CD4-positive, alpha-beta T cell treated with Interleukin-10 for 1 hour (primary cell): ENCODE results near the gene MXI1.

Experiments
- DNase-seq: peaks from one replicate; pipeline ENCODE4 v3.0.0-alpha.2; 2020

The MXI1 gene

DNA sequence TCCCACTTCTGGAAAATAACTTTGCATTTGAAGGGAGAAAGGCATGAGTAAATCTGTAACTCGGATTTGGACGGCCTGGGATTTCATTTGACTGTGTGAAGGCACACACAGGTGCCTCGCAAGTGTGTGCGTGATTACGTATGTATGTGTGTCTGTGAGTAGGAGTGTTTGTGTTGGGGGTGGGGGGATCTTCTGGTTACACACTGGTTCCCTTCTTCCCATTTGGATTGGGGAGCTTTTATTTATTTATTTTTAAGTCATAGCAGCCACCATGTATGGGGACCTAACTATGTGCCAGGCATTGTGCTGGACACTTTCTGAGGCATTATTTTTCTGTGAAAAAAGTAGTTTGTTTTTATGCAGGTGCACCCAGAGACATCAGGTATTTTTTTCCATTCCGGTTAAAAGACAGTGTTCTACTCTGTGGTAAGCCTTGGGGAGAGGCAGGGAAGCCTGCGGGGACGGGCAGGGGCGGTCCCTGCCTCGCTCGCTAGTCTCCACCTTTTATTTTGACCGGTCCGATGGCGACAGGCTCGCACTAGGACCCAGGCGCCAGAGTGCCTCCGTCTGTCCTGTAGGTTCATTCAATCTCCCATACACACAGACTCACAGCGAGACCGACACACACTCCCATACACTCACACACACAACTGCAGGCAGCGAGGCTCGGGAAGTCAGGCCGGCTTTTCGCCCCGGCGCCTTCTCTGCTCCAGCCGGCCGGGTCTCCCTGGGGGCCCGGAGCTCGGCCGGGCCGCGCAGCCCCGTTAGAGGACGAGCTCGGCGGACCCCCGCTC, at the start of gene MXI1:
TSS of gene MXI1 (plus strand) at position 595 of the 794 bp plus-strand sequence. CDS start 204 bp downstream, outside the sequence.
- peak; percentile 56 for DNase-seq

DNA sequence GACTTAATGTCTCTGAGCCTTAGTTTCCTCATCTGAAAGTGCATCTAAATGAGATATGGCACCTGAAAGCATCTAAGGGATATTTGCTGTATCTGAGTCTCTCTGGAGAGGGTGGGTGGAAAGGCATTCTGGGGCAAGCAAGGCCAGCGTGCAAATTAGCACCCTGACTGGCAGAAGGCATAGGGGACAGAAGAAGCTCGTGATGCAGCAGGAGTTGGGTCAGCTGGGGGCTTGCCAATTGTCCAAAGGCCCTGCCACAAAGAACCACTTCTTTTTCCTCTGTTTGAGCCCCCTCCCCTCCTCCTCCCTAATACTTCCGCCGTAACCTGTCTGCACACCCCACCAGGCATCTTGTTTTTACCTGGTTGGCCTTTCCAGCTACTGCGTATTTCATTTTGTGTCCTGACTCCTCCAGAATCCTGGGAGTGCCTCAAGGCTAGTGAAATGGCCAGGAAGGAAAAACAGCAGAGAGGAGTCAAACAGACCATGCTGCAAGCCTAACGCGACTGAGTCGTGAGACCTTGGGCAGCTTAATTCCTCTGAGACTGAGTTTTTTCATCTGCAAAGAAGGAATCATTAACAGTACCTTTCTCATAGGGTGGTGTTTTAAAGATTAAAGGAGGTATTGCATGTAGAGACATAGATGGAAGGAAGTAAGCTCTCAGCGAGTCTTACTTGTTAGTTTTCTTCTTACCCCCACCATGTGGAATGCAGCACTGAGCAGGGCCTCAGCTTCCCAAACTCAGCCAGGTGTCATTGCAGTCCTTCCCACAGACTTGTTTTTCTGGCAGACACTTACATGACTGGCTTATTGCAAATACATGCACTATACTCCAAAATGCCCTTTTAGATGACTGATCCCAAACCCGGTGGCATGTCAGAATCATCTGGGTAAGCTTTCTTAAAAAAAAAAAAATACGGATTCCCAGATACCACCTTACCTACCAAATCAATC, 49.1 kb upstream of the MXI1 start:
- DNase-seq = no peak

DNA sequence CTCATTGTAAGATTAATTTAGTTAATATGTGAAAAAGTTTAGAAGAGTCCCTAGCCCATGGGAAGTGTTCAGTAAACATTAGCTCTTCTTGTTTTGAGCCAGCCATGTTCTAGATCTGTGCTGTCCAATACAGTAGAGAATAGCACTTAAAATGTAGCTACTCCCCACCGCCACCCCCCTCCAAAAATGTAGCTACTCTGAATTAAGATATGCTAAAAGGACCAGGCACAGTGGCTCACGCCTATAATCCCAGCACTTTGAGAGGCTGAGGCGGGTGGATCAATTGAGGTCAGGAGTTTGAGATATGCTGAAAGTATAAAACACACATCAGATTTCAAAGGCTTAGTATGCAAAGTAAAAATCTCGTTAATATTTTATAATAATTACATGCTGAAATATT, 47.3 kb upstream of the MXI1 start:
- no peak for DNase-seq

DNA sequence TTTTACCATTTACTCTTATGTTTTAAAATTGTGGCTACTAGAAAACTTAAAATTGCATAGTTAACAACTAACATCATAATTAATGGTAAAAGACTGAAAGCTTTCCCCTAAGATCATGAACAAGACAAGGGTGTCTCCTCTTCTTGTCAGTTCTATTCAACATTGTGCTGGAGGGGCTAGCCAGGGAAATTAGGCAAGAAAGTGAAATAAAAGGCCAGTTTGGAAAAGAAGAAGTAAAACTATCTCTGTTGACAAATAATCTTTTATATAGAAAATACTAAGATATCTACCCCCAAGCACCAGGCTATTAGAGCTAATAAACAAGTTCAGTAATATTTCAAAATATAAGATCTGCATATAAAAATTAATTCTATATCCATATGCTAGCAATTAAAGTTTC, 46.9 kb upstream of the MXI1 start:
- no peak for DNase-seq

DNA sequence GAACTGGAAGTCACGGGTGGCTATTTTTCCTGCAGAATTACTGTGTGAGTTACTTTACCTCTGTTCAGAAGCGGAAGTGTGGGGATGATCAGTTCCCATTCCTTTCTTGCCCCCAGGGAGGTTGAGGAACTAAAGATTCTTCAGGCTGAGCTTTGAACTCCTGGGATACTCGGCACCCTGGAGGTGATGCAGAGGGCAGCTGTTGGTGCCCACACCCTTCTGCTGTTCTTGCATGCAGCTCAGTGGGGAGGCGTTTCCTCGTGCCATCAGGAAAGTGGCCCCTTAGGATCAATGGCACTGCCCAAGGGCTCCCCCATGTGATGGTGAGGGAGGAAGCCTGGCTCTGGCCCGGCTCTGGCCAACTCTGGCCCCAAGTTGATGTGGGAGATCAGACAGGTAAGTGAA, 44.7 kb upstream of the MXI1 start:
- no peak for DNase-seq

DNA sequence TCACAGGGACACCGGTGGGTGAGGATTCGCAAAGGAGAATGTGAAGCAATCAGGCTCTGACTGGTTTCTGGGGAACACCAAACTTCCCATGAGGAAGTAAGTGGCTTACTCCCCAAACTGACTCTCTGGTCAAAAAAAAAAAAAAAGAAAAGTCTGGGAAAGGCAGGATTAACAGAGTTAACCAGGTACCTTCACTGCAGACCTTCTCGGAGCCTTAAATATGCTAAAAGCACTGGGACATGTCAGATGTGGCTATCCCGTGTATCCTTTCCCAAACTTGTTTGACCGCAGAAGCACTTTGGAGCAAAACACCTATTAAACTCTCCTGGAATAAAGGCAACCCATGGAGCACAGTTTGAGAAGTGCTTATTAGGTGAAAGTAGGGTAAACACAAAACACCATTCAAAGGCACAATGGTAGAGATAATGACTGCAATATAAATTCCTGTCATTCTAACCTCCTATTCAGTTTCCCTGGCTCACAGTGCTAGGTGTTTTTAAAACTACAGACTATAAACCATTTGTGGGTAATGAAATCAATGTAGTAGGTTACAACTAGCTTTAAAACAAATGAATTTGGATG, 44.1 kb upstream of the MXI1 start:
- DNase-seq = no peak

DNA sequence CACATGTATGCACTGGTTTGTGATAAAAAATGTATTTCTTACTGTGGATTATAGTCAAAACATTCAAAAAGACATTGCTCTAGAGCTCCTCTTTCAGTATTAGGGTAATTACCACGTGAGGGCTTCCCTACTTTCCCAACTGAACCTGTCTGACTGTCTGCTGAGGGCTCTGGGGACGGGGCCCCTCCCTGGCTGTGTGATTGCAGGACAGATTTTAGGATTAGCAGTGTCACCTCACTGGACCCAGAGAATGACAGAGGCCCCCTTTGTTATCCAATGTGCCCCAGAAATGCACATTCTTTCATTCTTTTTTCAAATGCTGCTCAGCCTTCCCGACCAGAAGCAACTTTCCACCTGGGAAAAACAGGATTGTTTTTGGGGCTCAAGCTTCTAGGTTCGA, 43.6 kb upstream of the MXI1 start:
- DNase-seq = no peak

DNA sequence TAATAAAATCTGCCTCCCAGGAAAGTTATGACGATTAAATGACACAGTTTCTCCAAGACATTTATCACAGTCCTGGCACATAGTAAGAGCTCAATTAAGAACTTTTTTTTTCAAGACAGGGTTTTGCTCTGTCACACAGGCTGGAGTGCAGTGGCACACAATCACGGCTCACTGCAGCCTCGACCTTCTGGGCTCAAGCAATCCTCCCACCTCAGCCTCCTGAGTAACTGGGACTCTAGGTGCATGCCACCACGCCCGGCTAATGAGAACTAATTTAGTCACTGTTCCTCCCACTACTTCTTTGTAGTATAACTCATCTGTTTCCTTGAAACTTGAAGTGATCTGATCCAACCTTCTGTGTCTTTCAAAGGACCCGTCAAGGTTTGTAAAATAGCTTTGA, 42.2 kb upstream of the MXI1 start:
- no peak for DNase-seq

DNA sequence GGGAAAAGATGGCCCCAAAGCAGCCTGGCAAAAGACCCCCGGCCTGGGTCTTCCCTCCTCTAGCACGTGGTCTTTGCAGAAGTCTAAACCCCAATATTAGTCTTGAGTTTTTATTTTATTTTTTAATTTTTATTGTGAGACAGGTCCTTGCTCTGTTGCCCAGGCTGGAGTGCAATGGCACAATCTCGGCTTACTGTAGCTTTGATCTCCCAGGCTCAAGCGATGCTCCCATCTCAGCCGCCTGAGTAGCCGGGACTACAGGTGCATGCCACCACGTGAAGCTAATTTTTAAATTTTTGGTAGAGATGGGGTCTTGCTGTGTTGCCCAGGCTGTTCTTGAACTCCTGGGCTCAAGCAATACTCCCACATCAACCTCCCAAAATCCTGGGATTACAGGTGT, 40.3 kb upstream of the MXI1 start:
- no peak for DNase-seq

DNA sequence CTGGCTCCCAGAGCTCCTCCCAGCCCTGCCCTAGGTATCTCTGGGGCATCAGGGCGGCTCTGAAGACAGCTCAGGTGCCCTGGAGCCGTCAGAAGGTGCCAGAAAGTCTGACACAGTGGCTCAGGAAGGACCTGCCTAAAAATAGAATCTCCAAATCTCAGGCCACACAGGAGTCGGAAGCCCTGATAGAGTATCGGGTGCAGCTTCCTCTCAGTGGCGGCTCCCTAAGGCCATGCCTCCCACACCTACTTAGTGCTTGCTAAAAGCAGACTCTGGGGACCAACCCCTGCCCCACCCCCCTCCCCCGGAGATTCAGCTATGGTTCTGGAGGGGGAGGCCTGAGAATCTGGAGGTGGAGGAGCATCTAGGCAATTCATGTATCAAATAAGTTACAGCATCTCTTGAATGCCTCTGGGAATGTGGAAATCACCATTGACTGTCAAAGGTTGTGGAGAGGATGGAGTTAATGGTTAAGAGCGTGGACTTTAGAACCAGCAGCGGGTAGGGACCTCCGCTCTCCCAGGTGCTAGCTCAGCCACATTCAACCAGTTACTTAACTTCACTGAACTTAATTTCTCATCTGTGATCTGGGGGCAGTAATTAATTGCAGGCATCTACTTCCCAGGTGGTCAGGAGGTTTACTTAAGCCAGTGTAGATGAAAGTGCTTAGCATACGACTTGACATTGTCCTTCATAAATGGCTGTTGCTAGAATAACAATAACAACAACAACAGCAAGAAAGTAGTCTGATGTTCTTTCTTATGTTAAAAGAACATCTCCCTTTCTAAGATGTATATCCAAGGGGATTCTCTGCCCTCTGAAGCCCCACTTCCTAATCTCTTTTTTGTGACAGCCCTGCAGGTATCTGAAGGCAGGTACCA, 38.6 kb upstream of the MXI1 start:
- no peak for DNase-seq

DNA sequence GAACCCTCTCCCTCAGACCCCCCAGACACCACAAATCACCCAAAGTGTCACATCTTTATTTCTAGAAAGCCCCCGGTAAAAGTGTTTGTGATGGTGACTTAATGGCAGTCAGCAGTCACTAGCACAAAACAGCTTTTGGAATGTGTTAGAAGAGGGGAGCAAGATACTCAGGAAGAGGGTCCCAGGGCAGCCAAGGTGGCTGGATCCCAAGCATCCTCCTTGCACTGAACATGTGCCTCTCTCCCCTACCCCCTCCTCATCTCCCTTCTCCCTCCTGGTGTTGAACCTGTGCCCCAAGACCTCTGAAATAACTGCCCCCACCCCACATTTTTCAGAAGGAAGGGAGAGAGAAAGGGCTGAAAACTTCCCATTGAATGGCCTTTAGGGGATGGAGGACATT, 37.8 kb upstream of the MXI1 start:
- DNase-seq = no peak

DNA sequence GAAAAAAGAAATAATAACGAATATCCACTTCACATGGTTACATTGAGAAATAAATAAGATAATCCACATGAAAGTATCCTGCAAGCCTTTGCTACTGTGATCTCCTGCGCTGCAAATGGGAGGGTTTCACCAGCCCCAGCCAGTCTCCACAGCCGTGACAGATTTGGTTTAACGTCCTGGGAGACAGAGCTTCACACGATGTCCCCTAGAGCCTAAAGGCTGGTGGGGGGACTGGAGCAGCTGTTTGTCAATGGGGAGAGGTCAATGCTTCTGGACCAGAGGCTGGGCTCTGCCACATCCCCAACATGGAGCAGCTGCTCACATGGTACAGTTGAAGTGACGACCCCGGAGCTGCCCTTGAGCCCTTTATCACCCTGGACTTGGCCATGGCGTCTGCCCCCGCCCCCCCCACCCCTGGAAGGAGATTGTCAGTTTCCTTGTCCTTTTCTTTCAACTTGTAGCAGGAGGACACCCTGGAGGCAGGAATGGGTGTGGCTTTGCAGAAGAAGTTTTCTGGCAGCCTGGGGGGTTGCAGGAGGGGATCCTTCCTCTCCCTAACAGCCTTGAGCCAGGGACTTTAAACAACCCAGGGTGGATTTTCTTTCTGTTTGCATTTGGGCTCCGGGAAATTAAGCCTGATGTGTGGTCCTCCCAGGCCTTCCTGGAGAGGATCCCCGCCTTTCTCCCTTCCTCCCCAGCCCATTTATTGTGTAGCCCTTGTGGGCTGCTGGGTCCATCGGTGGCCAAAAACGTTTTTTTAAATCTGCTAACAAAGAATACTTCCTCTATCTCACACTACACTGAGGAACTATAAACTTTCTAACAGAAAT, 37.0 kb upstream of the MXI1 start:
- no peak for DNase-seq

DNA sequence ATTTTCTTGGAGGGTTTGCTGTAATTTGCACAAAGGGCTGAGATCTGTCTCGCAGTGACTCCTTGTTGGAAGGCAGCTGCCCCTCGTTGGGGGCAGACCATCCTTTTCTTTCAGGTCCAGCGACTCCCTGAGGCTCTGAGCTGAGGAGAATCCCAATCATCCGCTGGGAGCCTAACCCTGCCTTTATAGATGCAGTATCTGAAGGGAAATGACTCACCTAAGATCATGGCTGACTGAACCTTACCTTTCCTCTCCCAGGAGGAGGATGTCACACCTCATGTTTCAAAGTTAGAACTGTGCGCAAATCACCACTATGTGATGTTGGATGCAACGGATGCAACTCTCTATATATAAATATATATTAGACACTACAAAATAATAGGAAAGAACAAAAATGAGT, 36.4 kb upstream of the MXI1 start:
- no peak for DNase-seq

DNA sequence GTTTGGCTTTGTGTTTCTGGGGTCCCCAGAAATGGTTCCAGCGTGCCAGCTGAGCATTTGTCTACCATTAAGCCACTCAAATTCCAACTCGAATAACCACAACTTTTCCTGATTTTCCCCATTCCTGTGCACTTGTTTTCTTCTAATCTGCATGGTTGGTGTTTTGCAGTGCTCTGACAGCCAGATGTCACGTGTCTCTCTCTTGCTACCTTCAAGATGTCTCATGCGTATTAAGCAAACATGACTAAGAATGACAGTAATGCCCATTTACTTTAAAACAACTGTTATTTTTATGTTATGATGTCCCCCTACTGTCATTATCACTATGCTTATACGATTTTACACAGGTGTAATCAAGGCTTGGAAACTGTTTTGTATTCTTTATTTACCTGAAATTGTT, 35.2 kb upstream of the MXI1 start:
- no peak for DNase-seq

DNA sequence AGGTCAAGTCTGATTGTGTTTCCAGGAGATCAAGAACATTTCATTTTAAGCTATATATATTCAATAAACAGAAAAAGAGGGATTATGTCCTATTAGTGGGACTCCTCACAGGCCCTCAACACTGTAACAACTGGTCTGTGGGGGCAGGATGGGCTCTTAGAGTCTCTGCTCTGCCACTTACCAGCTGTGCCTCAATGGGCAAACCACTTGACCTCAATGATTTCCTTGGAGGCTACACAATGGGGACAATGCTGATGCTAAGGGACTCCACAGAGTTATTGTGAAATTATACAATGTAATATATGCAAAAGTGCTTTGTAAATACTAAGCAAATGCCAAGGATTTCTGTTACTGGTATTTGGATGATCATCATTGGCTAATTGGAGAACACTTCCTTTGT, 33.2 kb upstream of the MXI1 start:
- DNase-seq = no peak

DNA sequence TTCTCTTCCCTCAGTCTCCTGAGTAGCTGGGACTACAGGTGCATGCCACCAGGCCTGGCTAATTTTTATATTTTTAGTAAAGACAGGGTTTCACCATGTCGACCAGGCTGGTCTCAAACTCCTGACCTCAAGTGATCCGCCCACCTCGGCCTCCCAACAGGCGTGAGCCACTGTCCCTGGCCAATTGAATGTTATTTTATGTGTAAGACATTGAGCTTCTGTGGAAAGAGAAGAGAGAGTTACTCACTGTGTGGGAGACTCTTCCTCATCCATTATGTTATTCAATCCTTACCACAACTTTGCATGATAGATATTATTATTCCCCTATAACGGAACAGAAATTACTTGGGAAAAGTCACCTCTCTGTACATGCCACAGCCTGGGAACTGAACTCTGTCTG, 32.6 kb upstream of the MXI1 start:
- DNase-seq = no peak

DNA sequence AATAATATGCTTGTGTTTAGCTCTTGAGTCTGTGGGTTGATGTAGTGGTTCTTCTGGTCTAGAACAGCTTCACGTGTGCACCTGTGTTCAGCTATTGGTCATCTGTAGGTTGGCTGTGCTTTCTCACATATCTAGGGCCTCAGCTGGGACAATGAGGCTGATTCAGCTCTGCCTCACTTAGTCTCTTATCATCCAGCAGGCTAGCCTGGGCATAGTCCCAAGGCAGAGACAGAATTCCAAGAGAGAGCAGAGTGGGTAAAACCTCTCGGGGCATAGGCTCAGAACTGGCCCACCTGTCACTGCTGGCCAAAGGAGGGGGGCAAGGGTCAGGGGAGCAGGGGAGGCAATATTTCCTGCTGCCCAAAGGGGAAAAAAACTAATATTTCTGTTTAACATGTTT, 32.0 kb upstream of the MXI1 start:
- DNase-seq = no peak

DNA sequence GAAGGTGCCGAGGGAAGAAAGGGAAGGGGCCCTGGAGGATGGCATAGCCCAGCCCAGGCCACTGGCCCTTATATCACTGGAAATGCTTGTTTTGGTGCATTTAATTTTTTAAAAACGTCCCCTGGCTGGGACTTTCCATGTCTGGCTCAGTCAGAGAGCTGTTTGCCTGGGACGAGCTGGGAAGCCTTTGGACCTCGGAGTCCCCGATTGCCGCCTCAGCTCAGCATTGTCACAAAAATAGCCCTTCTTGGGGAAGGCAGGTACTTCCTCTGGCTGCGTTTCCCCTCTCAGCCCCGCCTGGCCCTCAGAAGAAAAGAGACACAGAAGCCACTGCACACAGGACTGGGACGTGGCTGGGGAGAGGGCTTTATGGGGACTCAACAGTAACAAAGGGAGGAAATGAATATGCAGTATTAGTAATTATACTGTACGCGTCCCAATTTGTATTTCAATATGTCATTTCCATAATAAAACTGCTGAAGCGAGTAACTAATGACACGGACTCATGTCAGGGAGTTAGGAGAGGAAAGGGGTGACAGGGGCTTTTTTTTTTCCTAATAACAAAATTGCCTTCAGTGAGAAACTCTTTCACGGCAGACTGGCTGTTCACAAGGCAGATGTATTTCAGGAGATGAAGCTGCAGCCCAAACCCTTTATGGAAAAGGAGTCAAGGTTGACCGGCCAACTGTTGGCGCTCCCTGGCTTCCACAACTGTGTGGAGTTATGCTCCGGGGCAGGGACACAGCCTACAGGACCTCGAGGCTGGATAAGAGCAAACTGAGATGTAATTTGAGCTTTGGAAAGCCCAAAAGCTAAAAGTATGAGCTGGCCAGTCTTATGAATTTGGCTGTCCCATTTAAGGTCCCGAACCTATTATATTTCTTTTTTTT, 31.0 kb upstream of the MXI1 start:
- DNase-seq = no peak

DNA sequence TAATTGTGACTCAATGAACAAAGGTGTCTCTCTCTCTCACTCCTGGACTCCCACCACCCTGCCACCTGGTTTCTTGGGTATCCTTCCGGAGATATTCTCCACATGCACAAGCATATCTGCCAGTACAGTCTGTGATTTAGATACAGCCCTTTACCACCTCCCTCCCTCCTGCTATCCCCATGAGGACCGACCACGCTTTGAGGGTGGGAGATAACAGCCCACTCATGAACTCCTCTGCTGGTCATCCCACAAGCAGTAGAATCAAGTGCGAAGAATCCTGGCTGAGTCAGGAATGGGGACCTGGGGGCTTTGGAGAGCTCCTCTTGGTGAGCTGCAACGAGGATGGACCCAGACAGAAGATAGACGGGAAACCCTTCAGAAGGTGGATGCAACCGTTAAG, 28.2 kb upstream of the MXI1 start:
- DNase-seq = no peak

DNA sequence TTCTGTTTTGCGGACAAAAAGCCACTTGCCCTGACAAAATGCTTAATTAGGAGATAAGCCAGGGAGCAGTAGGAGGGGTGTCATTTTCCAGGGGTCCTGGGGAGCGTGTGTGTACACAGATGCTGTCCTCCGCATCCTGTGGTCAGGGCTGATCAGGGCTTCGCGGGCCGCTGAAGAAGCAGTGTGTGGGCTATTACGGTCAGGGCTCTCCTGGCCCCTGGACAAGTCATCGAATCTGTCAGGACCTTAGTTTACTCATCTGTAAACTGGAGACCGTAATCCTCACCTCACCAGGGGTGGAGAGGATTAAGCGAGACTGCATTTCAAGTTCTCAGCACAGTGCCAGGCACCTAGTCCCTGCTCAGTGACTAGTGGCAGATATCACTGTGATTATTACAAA, 26.0 kb upstream of the MXI1 start:
- no peak for DNase-seq

DNA sequence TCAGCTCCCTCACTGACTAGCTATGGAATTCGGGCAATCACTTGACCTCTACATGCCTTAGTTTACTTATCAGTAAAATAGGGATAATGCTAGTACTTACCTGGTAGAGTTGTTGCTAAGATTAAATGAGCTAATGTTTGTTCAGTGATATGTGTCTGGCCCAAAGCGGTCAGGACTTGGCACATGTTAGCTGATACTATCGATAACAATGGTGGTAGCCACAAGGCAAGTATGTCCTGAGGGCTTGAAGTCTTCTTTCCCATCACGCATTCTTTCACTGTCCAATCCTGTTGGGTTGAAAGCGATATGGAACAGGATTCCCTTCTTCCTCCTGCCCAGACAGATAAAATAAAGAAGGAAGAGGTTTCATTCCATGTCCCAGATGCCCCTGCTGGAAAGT, 25.5 kb upstream of the MXI1 start:
- no peak for DNase-seq
